K562 (cell line): ENCODE results near the gene UQCRC1. TPM values are rescaled to one million over a fixed set of nuclear protein-coding genes. Genes with fewer than 3 reads are reported as not detected.
A peak's percentile ranks its signal among the peaks of the same experiment; 100 is the strongest.

Source experiments
- ARHGAP35 ChIP-seq: fragments of 450-650 bp; IDR thresholded peaks from 2 replicates; pipeline ENCODE4 v1.6.1; 2018; ENCODE audit not compliant: partially characterized antibody
- CBFA2T3 ChIP-seq: fragments of 450-650 bp; IDR thresholded peaks from 2 replicates; pipeline ENCODE4 v1.6.1; 2017
- FOXP1 ChIP-seq: sonication (generic); formaldehyde crosslinking; IDR thresholded peaks from 2 replicates; pipeline ENCODE4 v1.8.0; 2022; ENCODE audit warnings: mild to moderate bottlenecking, missing genetic modification reagents
- KDM1A ChIP-seq, 2 experiments: fragments of 450-650 bp; IDR thresholded peaks; 2 replicates each; pipeline ENCODE4 v1.6.1; 2016; ENCODE audit warnings: mild to moderate bottlenecking in 2 of 2
- MEF2A ChIP-seq: IDR thresholded peaks from 2 replicates; pipeline ENCODE4 v1.6.1; 2011; ENCODE audit warnings: low read depth, mild to moderate bottlenecking, low read length, moderate library complexity; ENCODE audit not compliant: control insufficient read depth
- MTF1 ChIP-seq: fragments of 250-450 bp; sonication (Bioruptor Pico); IDR thresholded peaks from 2 replicates; pipeline ENCODE4 v1.9.0; 2021; ENCODE audit warnings: moderate library complexity, mild to moderate bottlenecking, inconsistent platforms, borderline replicate concordance
- NELFE ChIP-seq: IDR thresholded peaks from 2 replicates; pipeline ENCODE4 v1.6.1; 2011; ENCODE audit warnings: mild to moderate bottlenecking; ENCODE audit not compliant: insufficient read depth, insufficient read length
- POLR3G ChIP-seq: IDR thresholded peaks from 2 replicates; pipeline ENCODE4 v1.6.1; 2011; ENCODE audit not compliant: insufficient read length, insufficient replicate concordance; ENCODE audit errors: extremely low read depth
- SMC3 ChIP-seq: conservative IDR thresholded peaks from 2 replicates; pipeline ENCODE4 v1.6.1; 2011; ENCODE audit warnings: low read depth, low read length, improper control_type of control experiment; ENCODE audit not compliant: insufficient read depth
- TAF7 ChIP-seq: fragments of 450-650 bp; IDR thresholded peaks from 2 replicates; pipeline ENCODE4 v1.6.1; 2016; ENCODE audit warnings: missing genetic modification characterization, missing compliant biosample characterization
- TOE1 ChIP-seq, 2 experiments: fragments of 450-650 bp in 1 of 2; sonication (generic) in 1 of 2; formaldehyde crosslinking in 1 of 2; IDR thresholded peaks; 2 replicates each; pipeline versions ENCODE4 v1.7.1 to v1.8.0; 2016 to 2022; ENCODE audit warnings: borderline replicate concordance in 2 of 2, mild to moderate bottlenecking in 2 of 2, antibody characterized with exemption in 1 of 2, inconsistent platforms in 1 of 2, low read depth in 1 of 2, missing genetic modification reagents in 1 of 2, moderate library complexity in 1 of 2
- ZNF12 ChIP-seq: sonication (generic); formaldehyde crosslinking; IDR thresholded peaks from 2 replicates; pipeline ENCODE4 v1.4.0; 2020; ENCODE audit warnings: mild to moderate bottlenecking, missing genetic modification reagents
- ZNF239 ChIP-seq: fragments of 250-450 bp; sonication (Bioruptor Pico); IDR thresholded peaks from 2 replicates; pipeline ENCODE4 v1.4.0; 2020; ENCODE audit warnings: mild to moderate bottlenecking
- polyA plus RNA-seq, 8 experiments: library from polyadenylated mRNA; depleted of rRNA in 4 of 8; stranded (reverse) in 5 of 8; unstranded in 3 of 8; fragments of >200 nt; fragmentation: Nextera tagmentation in 2 of 8; fragmentation: Illumina TruSeq in 1 of 8; extraction: Ambion mirVana in 2 of 8; extraction: Trizol in 1 of 8; gene quantifications; 2 replicates each; pipeline versions ENCODE4 v1.2.1 to v1.2.3, GENCODE V29; 2011 to 2014; ENCODE audit warnings: inconsistent platforms in 1 of 8, missing spikeins in 1 of 8
- total RNA-seq, 7 experiments: library from RNA; depleted of rRNA in 6 of 7; stranded (reverse); fragments of >200 nt in 6 of 7; fragmentation: Illumina TruSeq in 2 of 7; extraction: Trizol in 2 of 7; gene quantifications; 2 replicates each; pipeline versions ENCODE4 v1.2.1 to v1.2.3, GENCODE V29; 2011 to 2021; ENCODE audit warnings: low replicate concordance in 1 of 7
- TF ChIP-seq, protein P1 (sequence below): sonication (generic); IDR thresholded peaks from 2 replicates; pipeline ENCODE4 v1.6.1; 2016
- TF ChIP-seq, protein P2 (sequence below): fragments of 450-650 bp; IDR thresholded peaks from 2 replicates; pipeline ENCODE4 v1.6.1; 2014; ENCODE audit warnings: low read depth, mild to moderate bottlenecking, moderate library complexity, borderline replicate concordance
- TF ChIP-seq, protein P3 (sequence below), 2 experiments: fragments of 450-650 bp; IDR thresholded peaks; 2 replicates each; pipeline ENCODE4 v1.6.1; 2018; ENCODE audit warnings: mild to moderate bottlenecking in 2 of 2, low read depth in 1 of 2; ENCODE audit not compliant: partially characterized antibody in 2 of 2
- TF ChIP-seq, protein P4 (sequence below): sonication (generic); formaldehyde crosslinking; IDR thresholded peaks from 2 replicates; pipeline ENCODE4 v1.8.0; 2022; ENCODE audit warnings: missing genetic modification reagents, mild to moderate bottlenecking, moderate library complexity, borderline replicate concordance
- TF ChIP-seq, protein P5 (sequence below): fragments of 450-650 bp; formaldehyde crosslinking; IDR thresholded peaks from 2 replicates; pipeline ENCODE4 v1.4.0; 2020; ENCODE audit warnings: mild to moderate bottlenecking, moderate library complexity

UQCRC1 gene
- total and polyA plus RNA-seq, 9 of the 15 experiments (the other 6 are each of a cell fraction or from before 2014, with no cell fraction given), result 125 to 424 (median 268) TPM

DNA sequence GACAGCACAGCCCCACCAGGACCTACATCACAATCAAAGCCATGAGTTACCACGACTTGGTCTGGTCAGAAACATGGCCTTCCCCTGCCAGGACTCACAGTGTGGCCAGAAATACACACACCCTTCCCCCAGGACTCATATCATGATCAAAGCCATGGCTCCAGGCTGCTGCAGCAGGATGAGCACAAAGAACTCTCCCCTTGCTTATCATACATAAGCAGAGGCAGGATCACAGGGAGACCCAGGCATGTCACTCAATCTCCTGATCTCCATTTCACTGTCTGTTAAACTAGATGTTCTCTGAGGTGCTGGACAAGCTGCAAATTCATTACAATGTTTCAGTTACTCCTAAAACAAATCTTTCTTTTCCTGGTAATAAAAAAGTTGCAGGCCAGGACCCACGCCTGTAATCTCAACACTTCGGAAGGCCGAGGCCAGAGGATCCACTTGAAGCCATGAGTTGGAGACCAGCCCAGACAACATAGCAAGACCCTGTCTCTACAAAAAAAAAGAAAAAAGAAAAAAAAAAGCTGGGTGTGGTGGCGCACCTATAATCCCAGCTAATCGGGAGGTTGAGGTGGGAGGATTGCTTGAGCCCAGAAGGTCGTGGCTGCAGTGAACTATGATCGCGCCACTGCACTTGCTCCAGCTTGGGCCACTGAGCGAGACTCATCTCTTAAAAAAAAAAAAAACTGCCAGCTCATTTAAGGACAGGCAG lies 54.1 kb downstream of the UQCRC1 start (continued):
- TF ChIP-seq FOXP1 (CRISPR knock-in tag) (no peak), POLR3G (no peak), CBFA2T3 (peak; percentile 94), ZNF239 (no peak), NELFE (no peak), ARHGAP35 (no peak), MTF1 (CRISPR knock-in tag) (no peak), KDM1A (IDR thresholded peaks at IDR 0.05) (peak; percentile 83 to 85), SMC3 (no peak), TAF7 (no peak), ZNF12 (CRISPR knock-in tag) (no peak), TOE1 (IDR thresholded peaks at IDR 0.05; ENCODE audit: borderline replicate concordance) (no peak), TOE1 (CRISPR knock-in tag; IDR thresholded peaks at IDR 0.05; ENCODE audit: borderline replicate concordance, low read depth) (no peak), MEF2A (0 out of 2 replicates have a peak, but pooled peaks have one; percentile 56)
- TF ChIP-seq, protein P1, sequence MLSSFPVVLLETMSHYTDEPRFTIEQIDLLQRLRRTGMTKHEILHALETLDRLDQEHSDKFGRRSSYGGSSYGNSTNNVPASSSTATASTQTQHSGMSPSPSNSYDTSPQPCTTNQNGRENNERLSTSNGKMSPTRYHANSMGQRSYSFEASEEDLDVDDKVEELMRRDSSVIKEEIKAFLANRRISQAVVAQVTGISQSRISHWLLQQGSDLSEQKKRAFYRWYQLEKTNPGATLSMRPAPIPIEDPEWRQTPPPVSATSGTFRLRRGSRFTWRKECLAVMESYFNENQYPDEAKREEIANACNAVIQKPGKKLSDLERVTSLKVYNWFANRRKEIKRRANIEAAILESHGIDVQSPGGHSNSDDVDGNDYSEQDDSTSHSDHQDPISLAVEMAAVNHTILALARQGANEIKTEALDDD, result peak; percentile 60; the same call in 1 of the 2 replicates
- TF ChIP-seq, protein P2, sequence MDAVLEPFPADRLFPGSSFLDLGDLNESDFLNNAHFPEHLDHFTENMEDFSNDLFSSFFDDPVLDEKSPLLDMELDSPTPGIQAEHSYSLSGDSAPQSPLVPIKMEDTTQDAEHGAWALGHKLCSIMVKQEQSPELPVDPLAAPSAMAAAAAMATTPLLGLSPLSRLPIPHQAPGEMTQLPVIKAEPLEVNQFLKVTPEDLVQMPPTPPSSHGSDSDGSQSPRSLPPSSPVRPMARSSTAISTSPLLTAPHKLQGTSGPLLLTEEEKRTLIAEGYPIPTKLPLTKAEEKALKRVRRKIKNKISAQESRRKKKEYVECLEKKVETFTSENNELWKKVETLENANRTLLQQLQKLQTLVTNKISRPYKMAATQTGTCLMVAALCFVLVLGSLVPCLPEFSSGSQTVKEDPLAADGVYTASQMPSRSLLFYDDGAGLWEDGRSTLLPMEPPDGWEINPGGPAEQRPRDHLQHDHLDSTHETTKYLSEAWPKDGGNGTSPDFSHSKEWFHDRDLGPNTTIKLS, result no peak
- TF ChIP-seq, protein P3, sequence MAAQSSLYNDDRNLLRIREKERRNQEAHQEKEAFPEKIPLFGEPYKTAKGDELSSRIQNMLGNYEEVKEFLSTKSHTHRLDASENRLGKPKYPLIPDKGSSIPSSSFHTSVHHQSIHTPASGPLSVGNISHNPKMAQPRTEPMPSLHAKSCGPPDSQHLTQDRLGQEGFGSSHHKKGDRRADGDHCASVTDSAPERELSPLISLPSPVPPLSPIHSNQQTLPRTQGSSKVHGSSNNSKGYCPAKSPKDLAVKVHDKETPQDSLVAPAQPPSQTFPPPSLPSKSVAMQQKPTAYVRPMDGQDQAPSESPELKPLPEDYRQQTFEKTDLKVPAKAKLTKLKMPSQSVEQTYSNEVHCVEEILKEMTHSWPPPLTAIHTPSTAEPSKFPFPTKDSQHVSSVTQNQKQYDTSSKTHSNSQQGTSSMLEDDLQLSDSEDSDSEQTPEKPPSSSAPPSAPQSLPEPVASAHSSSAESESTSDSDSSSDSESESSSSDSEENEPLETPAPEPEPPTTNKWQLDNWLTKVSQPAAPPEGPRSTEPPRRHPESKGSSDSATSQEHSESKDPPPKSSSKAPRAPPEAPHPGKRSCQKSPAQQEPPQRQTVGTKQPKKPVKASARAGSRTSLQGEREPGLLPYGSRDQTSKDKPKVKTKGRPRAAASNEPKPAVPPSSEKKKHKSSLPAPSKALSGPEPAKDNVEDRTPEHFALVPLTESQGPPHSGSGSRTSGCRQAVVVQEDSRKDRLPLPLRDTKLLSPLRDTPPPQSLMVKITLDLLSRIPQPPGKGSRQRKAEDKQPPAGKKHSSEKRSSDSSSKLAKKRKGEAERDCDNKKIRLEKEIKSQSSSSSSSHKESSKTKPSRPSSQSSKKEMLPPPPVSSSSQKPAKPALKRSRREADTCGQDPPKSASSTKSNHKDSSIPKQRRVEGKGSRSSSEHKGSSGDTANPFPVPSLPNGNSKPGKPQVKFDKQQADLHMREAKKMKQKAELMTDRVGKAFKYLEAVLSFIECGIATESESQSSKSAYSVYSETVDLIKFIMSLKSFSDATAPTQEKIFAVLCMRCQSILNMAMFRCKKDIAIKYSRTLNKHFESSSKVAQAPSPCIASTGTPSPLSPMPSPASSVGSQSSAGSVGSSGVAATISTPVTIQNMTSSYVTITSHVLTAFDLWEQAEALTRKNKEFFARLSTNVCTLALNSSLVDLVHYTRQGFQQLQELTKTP (IDR thresholded peaks at IDR 0.05; ENCODE audit: low read depth in 1 of 2, partially characterized antibody in 2 of 2), result no peak
- TF ChIP-seq, protein P4, sequence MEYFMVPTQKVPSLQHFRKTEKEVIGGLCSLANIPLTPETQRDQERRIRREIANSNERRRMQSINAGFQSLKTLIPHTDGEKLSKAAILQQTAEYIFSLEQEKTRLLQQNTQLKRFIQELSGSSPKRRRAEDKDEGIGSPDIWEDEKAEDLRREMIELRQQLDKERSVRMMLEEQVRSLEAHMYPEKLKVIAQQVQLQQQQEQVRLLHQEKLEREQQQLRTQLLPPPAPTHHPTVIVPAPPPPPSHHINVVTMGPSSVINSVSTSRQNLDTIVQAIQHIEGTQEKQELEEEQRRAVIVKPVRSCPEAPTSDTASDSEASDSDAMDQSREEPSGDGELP (CRISPR knock-in tag), result peak; percentile 44; the same call in 1 of the 2 replicates
- TF ChIP-seq, protein P5, sequence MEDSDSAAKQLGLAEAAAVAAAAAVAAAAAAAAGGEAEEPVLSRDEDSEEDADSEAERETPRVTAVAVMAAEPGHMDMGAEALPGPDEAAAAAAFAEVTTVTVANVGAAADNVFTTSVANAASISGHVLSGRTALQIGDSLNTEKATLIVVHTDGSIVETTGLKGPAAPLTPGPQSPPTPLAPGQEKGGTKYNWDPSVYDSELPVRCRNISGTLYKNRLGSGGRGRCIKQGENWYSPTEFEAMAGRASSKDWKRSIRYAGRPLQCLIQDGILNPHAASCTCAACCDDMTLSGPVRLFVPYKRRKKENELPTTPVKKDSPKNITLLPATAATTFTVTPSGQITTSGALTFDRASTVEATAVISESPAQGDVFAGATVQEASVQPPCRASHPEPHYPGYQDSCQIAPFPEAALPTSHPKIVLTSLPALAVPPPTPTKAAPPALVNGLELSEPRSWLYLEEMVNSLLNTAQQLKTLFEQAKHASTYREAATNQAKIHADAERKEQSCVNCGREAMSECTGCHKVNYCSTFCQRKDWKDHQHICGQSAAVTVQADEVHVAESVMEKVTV (CRISPR knock-in tag), result no peak
